A673 (cell line): Measurements from ENCODE around the gene POLR2M.

Source experiments
- EZH2 ChIP-seq: fragments of 200-600 bp; sonication (generic); IDR thresholded peaks from 2 replicates; pipeline ENCODE4 v1.6.1; 2017; ENCODE audit warnings: borderline replicate concordance, low read depth, mild to moderate bottlenecking, mixed read lengths, antibody characterized with exemption, low read length; ENCODE audit not compliant: poor library complexity, severe bottlenecking
- TF ChIP-seq, protein P1 (sequence below): fragments of 300-800, 200-600 bp; sonication (generic); conservative IDR thresholded peaks from 2 replicates; pipeline ENCODE4 v1.5.1; 2017; ENCODE audit warnings: low read depth, mild to moderate bottlenecking, antibody characterized with exemption, low read length, moderate library complexity, mixed read lengths

DNA sequence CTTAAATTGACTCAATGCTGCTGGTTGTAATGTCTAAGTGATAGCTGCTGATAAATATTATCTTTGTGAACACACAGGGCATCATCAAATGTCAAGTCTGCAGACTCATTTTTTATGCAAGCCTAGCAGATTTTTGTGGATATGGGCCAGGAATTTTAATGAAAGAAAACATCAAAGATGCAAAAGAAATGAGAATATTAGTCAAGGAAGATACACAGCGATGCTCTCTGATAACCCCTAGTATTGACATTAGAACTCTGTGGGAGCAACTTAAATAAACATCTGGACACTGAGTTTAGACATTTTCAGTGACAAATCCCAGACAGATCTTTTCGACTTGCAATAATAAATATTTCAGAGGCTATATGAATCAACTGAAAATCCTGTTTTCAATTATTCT is 28.3 kb downstream of the POLR2M start:
- no peak for TF ChIP-seq EZH2
- TF ChIP-seq, protein P1, sequence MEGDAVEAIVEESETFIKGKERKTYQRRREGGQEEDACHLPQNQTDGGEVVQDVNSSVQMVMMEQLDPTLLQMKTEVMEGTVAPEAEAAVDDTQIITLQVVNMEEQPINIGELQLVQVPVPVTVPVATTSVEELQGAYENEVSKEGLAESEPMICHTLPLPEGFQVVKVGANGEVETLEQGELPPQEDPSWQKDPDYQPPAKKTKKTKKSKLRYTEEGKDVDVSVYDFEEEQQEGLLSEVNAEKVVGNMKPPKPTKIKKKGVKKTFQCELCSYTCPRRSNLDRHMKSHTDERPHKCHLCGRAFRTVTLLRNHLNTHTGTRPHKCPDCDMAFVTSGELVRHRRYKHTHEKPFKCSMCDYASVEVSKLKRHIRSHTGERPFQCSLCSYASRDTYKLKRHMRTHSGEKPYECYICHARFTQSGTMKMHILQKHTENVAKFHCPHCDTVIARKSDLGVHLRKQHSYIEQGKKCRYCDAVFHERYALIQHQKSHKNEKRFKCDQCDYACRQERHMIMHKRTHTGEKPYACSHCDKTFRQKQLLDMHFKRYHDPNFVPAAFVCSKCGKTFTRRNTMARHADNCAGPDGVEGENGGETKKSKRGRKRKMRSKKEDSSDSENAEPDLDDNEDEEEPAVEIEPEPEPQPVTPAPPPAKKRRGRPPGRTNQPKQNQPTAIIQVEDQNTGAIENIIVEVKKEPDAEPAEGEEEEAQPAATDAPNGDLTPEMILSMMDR, result no peak
